D721Med (cell line): ENCODE data around the gene ZNF280A.
"Not testable (repeated sequence)": the region's sequence is repeated elsewhere in the genome, so short reads cannot be mapped to it uniquely, and the experiment has no call there.

ENCODE experiments used
- DNase-seq: peaks from one replicate; pipeline ENCODE4 v3.0.0; 2011; ENCODE audit warnings: low spot score; ENCODE audit not compliant: insufficient read length
- FAIRE-seq: peaks from 2 replicates; lab custom pipeline; 2011; peaks lifted over from hg19 to GRCh38; lab: Jason Lieb, UNC
- TF ChIP-seq, protein P1 (sequence below): IDR thresholded peaks from 2 replicates; pipeline ENCODE4 v1.5.1; 2012; ENCODE audit warnings: mild to moderate bottlenecking, control low read depth; ENCODE audit not compliant: insufficient read depth; ENCODE audit errors: missing control alignments

Gene ZNF280A

DNA sequence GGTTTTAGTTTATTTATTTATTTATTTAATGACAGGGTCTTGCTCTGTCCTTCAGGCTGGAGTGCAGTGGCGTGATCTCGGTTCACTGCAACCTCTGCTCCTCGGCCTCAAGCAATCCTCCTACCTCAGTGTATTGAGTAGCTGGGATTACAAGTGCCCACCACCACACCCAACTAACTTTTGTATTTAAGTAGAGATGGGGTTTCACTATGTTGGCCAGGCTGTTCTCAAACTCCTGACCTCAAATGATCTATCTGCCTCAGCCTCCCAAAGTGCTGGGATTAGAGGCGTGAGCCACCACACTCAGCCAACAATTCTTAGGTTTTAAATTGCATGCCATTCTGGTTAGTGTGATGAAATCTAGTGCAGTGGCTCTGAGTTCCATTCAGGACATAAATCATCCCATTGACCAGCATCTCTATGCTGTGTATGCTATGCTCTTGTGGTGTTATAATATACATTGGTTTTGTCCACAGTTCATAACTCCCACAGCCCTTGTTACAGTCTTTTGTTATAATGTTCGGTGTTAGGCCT is 40.0 kb downstream of the ZNF280A start:
- no peak for FAIRE-seq
- TF ChIP-seq, protein P1, sequence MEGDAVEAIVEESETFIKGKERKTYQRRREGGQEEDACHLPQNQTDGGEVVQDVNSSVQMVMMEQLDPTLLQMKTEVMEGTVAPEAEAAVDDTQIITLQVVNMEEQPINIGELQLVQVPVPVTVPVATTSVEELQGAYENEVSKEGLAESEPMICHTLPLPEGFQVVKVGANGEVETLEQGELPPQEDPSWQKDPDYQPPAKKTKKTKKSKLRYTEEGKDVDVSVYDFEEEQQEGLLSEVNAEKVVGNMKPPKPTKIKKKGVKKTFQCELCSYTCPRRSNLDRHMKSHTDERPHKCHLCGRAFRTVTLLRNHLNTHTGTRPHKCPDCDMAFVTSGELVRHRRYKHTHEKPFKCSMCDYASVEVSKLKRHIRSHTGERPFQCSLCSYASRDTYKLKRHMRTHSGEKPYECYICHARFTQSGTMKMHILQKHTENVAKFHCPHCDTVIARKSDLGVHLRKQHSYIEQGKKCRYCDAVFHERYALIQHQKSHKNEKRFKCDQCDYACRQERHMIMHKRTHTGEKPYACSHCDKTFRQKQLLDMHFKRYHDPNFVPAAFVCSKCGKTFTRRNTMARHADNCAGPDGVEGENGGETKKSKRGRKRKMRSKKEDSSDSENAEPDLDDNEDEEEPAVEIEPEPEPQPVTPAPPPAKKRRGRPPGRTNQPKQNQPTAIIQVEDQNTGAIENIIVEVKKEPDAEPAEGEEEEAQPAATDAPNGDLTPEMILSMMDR: no peak

GRCh38 chr22:22479116-22479515 is 41.0 kb downstream of the ZNF280A start:
- DNase-seq: no peak
- TF ChIP-seq, protein P1: no peak
- no peak for FAIRE-seq

More for the DNA sequence above, 40.0 kb downstream of the ZNF280A start:
- no peak for DNase-seq

- FAIRE-seq: no peak
- TF ChIP-seq, protein P1: no peak
- DNase-seq: no peak
Observed at GRCh38 chr22:22478470-22478869, 41.6 kb downstream of the ZNF280A start.

DNA sequence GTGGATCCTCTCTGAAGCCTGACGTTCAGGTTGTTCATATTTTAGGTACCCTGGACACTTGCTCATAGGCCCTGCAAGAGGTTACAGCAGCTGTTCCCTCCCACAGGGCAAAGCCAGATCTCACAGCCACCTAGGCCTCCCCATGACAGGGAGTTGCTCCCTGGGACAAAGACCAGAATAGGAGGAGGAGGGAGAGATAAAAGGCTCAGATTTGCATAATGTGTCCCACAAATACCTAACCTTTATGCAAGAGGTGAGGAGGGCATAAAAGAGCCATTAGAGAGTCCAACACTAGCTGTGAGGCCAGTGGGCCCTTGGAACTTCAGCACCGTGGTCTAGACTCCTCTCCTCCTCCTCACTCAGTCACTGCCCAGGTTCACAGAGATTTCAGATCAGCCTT is 45.3 kb downstream of the ZNF280A start:
- DNase-seq (no peak), FAIRE-seq (no peak)
- TF ChIP-seq, protein P1: no peak

DNA sequence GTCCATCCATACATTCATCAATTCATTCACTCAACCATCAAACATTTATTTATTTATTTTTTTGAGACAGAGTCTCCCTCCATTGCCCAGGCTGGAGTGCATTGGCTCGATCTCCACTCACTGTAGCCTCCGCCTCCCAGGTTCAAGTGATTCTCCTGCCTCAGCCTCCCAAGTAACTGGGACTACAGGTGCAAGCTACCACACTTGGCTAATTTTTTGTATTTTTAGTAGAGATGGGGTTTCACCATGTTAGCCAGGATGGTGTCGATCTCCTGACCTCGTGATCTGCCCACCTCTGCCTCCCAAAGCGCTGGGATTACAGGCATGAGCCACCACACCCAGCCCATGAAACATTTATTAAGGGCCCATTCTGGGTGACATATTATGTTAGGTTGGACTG is 49.0 kb downstream of the ZNF280A start:
- DNase-seq, FAIRE-seq: not testable (repeated sequence)

DNA sequence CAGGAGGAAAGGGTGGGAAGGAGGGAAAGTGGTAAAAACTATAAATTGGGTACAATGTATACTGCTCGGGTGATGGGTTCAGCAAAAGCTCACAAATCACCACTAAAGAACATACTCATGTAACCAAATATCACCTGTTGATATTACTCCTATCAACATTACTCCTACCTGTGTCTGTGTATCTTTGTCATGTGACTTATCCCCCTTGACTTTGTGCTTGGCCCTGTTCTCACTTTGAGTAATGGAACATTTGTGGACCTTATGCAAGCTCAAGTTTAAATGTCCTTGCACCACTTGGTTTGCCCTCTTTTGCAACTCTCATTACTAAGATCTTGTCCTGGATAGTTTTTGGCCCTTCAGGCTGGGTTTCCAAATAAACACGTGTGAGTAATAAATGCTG is 50.5 kb downstream of the ZNF280A start:
- FAIRE-seq (no peak), DNase-seq (no peak)
- TF ChIP-seq, protein P1: no peak

DNA sequence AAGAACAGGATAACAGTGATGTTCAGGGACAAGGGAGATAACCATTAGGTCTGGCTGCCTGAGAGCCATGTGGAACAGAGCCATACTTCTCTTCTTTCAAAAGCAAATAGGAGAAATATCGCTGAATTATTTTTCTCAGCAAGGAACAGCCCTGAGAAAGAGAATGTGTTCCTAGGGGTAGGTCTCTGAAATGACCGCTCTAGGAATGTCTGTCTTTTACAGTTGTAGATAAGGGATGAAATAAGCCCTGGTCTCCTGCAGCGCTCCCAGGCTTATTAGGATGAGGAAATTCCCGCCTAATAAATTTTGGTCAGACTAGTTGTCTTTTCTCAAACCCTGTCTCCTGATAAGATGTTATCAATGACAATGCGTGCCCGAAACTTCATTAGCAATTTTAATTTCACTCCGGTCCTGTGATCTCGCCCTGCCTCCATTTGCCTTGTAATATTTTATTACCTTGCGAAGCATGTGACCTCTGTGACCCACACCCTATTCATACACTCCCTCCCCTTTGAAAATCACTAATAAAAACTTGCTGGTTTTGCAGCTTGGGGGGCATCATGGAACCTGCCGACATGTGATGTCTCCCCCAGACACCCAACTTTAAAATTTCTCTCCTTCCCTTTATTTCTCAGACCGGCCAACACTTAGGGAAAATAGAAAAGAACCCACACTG is 51.1 kb downstream of the ZNF280A start:
- not testable (repeated sequence) for FAIRE-seq, DNase-seq

- FAIRE-seq (no peak), DNase-seq (no peak)
- TF ChIP-seq, protein P1: no peak
Observed at GRCh38 chr22:22467112-22467511, 53.0 kb downstream of the ZNF280A start.
